ENCODE measurements around the gene LDLRAP1.

DNA sequence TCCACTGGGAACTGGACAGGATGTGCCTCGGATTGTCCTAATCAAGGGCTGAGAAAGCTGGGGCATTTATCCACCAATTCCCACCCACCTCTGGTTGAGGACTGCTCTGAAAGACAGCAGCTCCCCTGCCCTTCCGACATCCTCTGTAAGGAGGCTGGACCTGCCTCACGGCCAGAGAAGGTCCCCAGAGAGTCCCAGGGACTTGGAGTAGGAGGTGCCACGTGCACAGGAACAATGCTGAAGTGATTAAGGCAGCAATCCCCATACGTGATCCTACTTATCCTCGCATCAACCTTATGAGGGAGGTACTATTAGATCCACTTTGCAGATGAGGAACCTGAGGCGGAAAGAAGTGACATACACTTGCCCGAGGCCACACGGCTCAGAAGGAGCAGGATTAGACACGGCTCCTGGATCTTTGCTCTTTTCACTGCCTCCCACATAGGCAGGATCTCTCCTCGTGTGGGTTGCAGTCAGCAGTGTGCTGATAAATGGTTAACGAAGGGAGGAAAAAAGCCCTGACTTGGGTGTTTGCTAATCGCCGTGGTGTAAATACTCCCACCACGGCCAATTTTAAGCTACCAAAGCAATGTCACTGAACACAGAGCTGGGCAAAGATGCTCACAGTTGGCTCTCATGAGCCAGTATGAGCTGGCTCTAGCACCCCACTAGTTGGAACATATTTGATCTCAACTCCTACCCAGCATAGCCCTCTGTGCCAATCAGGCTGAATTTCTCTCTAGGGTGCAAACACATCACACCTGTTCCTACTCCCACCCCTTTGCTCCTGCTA lies 18.6 kb upstream of the LDLRAP1 start:
- TF ChIP-seq, protein P1, sequence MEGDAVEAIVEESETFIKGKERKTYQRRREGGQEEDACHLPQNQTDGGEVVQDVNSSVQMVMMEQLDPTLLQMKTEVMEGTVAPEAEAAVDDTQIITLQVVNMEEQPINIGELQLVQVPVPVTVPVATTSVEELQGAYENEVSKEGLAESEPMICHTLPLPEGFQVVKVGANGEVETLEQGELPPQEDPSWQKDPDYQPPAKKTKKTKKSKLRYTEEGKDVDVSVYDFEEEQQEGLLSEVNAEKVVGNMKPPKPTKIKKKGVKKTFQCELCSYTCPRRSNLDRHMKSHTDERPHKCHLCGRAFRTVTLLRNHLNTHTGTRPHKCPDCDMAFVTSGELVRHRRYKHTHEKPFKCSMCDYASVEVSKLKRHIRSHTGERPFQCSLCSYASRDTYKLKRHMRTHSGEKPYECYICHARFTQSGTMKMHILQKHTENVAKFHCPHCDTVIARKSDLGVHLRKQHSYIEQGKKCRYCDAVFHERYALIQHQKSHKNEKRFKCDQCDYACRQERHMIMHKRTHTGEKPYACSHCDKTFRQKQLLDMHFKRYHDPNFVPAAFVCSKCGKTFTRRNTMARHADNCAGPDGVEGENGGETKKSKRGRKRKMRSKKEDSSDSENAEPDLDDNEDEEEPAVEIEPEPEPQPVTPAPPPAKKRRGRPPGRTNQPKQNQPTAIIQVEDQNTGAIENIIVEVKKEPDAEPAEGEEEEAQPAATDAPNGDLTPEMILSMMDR (conservative IDR thresholded peaks at IDR 0.05 in 1 of 2, IDR thresholded peaks at IDR 0.05 in 1 of 2; ENCODE audit: low read depth in 1 of 2, low read length in 2 of 2): no peak
- TF ChIP-seq EZH2 (IDR thresholded peaks at IDR 0.05; ENCODE audit: low read length, missing control alignments): no peak

Data from fibroblast of lung (primary cell).